ENCODE data around the gene LIFR.
"Not testable (repeated sequence)": the region's sequence is repeated elsewhere in the genome, so short reads cannot be mapped to it uniquely, and the experiment has no call there.

Gene LIFR

GRCh38 chr5:38579105-38579504 is 22.7 kb upstream of the LIFR start:
- DNase-seq = no peak

GRCh38 chr5:38576961-38577684 is 20.7 kb upstream of the LIFR start:
- peak; percentile 57 for DNase-seq

- DNase-seq = peak; percentile 93
Observed at GRCh38 chr5:38576442-38576841, 20.0 kb upstream of the LIFR start.

GRCh38 chr5:38575476-38575875 is 19.0 kb upstream of the LIFR start:
- DNase-seq = peak; percentile 61

GRCh38 chr5:38574009-38574408 is 17.6 kb upstream of the LIFR start:
- DNase-seq = no peak

- no peak for DNase-seq
Observed at GRCh38 chr5:38573521-38573920, 17.1 kb upstream of the LIFR start.

GRCh38 chr5:38569180-38569579 is 12.7 kb upstream of the LIFR start:
- DNase-seq = peak; percentile 96

- DNase-seq = not testable (repeated sequence)
Observed at GRCh38 chr5:38567306-38567705, 10.9 kb upstream of the LIFR start.

- DNase-seq = no peak
Observed at GRCh38 chr5:38563624-38564023, 7.2 kb upstream of the LIFR start.

- no peak for DNase-seq
Observed at GRCh38 chr5:38562444-38563210, 6.2 kb upstream of the LIFR start.

- no peak for DNase-seq
Observed at GRCh38 chr5:38559428-38559827, 3.0 kb upstream of the LIFR start.

- DNase-seq = no peak
Observed at GRCh38 chr5:38557792-38558191, 1.3 kb upstream of the LIFR start.

- no peak for DNase-seq
Observed at GRCh38 chr5:38557308-38557710, 863 bp upstream of the LIFR start.

GRCh38 chr5:38556088-38556598 is 303 bp downstream of the LIFR start:
- DNase-seq = peak; percentile 44

GRCh38 chr5:38555354-38556087 is 925 bp downstream of the LIFR start:
- DNase-seq = peak; percentile 44

GRCh38 chr5:38554861-38555260 is 1.6 kb downstream of the LIFR start:
- no peak for DNase-seq

- DNase-seq = no peak
Observed at GRCh38 chr5:38554403-38554802, 2.0 kb downstream of the LIFR start.

- DNase-seq = no peak
Observed at GRCh38 chr5:38553001-38553521, 3.4 kb downstream of the LIFR start.

GRCh38 chr5:38551030-38552017 is 5.1 kb downstream of the LIFR start:
- DNase-seq = peak; percentile 55

GRCh38 chr5:38548064-38548759 is 8.2 kb downstream of the LIFR start:
- DNase-seq = no peak

- no peak for DNase-seq
Observed at GRCh38 chr5:38547257-38547656, 9.2 kb downstream of the LIFR start.
